Heart right ventricle (tissue), 16 donors: ENCODE measurements around the gene GSG1. TPM values are rescaled to one million over a fixed set of nuclear protein-coding genes. Genes with fewer than 3 reads are reported as not detected.

Experiments used
- ATAC-seq, 8 donors: fragments of 200-7000 bp; cut with Tn5 transposase; one replicate each; pipeline ENCODE4 v1.9.1; 2020; ENCODE audit warnings: mild to moderate bottlenecking in 8 of 8, moderate library complexity in 8 of 8, moderate number of reproducible peaks in 1 of 8
- DNase-seq, 2 donors: peaks; one replicate each; pipeline ENCODE4 v3.0.0-alpha.2; 2020
- H3K27ac ChIP-seq, 10 donors: fragments of 200-600 bp; sonication (generic) in 2 of 10; one replicate each; pipeline versions ENCODE4 v1.5.0 to v1.8.0; 2020 to 2022; ENCODE audit warnings: mild to moderate bottlenecking in 3 of 10
- H3K27me3 ChIP-seq, 7 donors: fragments of 200-600 bp; one replicate each; pipeline ENCODE4 v1.8.0; 2021 to 2022; ENCODE audit warnings: mild to moderate bottlenecking in 2 of 7
- H3K36me3 ChIP-seq, 9 donors: fragments of 200-600 bp; sonication (generic) in 1 of 9; one replicate each; pipeline versions ENCODE4 v1.5.0 to v1.8.0; 2020 to 2022; ENCODE audit warnings: mild to moderate bottlenecking in 2 of 9
- H3K4me1 ChIP-seq, 9 donors: fragments of 200-600 bp; sonication (generic) in 1 of 9; one replicate each; pipeline versions ENCODE4 v1.5.0 to v1.8.0; 2020 to 2022; ENCODE audit warnings: mild to moderate bottlenecking in 4 of 9
- H3K4me3 ChIP-seq, 10 donors: fragments of 200-600 bp; sonication (generic) in 2 of 10; one replicate each; pipeline versions ENCODE4 v1.5.0 to v1.8.0; 2020 to 2022; ENCODE audit warnings: mild to moderate bottlenecking in 7 of 10, moderate library complexity in 2 of 10
- H3K9me3 ChIP-seq, 11 donors: fragments of 200-600 bp in 10 of 11; sonication (generic) in 2 of 11; one replicate each; pipeline versions ENCODE4 v1.5.0 to v1.8.0; 2013 to 2022; ENCODE audit warnings: mild to moderate bottlenecking in 2 of 11, control low read depth in 1 of 11, moderate library complexity in 1 of 11
- CTCF ChIP-seq, 9 donors: fragments of 200-600 bp; sonication (generic) in 2 of 9; IDR thresholded peaks; one replicate each; pipeline versions ENCODE4 v1.5.0 to v1.8.0; 2021 to 2022; ENCODE audit warnings: antibody characterized with exemption in 9 of 9, mild to moderate bottlenecking in 5 of 9, moderate library complexity in 1 of 9
- WGBS, 2 donors: extraction: QIAGEN DNeasy Blood & Tissue Kit; methylation state at CpG; one replicate each; pipeline ENCODE4 v1.1.7; 2013; ENCODE audit warnings: inconsistent platforms in 1 of 2; 5-methylcytosine and 5-hydroxymethylcytosine counted together
- intact Hi-C, 10 donors: fragments of 100-400 bp; cut with DNase I; formaldehyde crosslinking; loops; one replicate each; pipeline versions ENCODE4 v1.11.1 to v1.14.2; 2022
- polyA plus RNA-seq, 2 donors: library from polyadenylated mRNA; stranded (reverse); fragments of 200-250 nt; gene quantifications; one replicate each; pipeline ENCODE4 v1.2.3, GENCODE V29; 2013
- total RNA-seq, 10 donors: library from RNA; stranded (reverse); fragmentation: NEBNext Ultra II Directional in 3 of 10; extraction: Animal tissue kit (Norgen Biotek cat#: 25700) in 3 of 10; gene quantifications; one replicate each; pipeline versions ENCODE4 v1.2.1 to v1.2.4, GENCODE V29; 2021 to 2023
- donor health status: Arrhythmogenic right ventricular cardiomyopathy.
- donor health status: ischemic (EF 13 %, LVEDD 7.1; RV severe dilation, severe dysfunction).
- donor health status: healthy with polysubstance abuse.
- donor health status: DM: no; HTN: yes; CAD: no.
- donor health status: DM: no; HTN: no; CAD: no.
- donor health status: ischemic (EF 25% LVEDD 6.9; RV normal size, moderate dysfunction).
- donor health status: ischemic (EF 25% LVEDD 5.7; RV mildly dilated, moderate dysfunction).
- donor health status: healthy.
- donor health status: DM: yes; HTN: yes; CAD: no.
- donor health status: Ischemic cardiomyopathy.
- donor health status: ischemic (EF 35%, LVEDD 5.7; RV mildly dilated, moderate dysfunction).
- donor health status: nonischemic (EF 11% LVEDD 7.7; RV severe dilation, severe dysfunction).
- donor health status: DM: yes; HTN: yes; CAD: no.
- donor health status: PGD.
- donor health status: ischemic (EF 29% LVEDD 5.4; RV normal size, mild dysfunction).
- donor health status: nonischemic (EF 23%, LVEDD 6.1; RV moderate dilation, normal function).

Gene GSG1
- total and polyA plus RNA-seq, 12 donors: not detected

GRCh38 chr12:13104409-13104808 lies 942 bp upstream of the GSG1 start:
- H3K9me3 ChIP-seq: peaks cover 0 to 7% (median 0%) of the 10 kb centered on the region in 11 donors
- H3K27me3 ChIP-seq: no peaks in the 10 kb centered on the region
- no peak overlapping the region for H3K27ac ChIP-seq
- H3K4me1 ChIP-seq: peaks cover 8 to 40% (median 26%) of the 10 kb centered on the region in 9 donors
- TF ChIP-seq CTCF (IDR thresholded peaks at IDR 0.05): no peak
- no peak overlapping the region for H3K4me3 ChIP-seq
- ATAC-seq: no peak
- no peaks in the 10 kb centered on the region for H3K36me3 ChIP-seq
- intact Hi-C loops: loop anchor here in 5 of 10 donors (5.0 kb wide), 4 partner anchors 43 to 102 kb away; partner anchors contain the start of genes HEBP1 (in 2 of the 5) and EMP1 (in 1 of the 5)
- no peak for DNase-seq
- WGBS, 2 donors: 90 to 91% methylated on average over 3 of the region's 3 CpGs

GRCh38 chr12:13102461-13103195 lies 839 bp downstream of the GSG1 start:
- Histone ChIP-seq H3K4me3 (no peak overlapping the region), H3K4me1 (peaks cover 10 to 58% (median 38%) of the 10 kb centered on the region in 9 donors), H3K9me3 (no peaks in the 10 kb centered on the region), H3K27ac (peak overlapping the region; percentile 86 to 98 (median 96)), H3K27me3 (no peaks in the 10 kb centered on the region), H3K36me3 (no peaks in the 10 kb centered on the region)
- intact Hi-C loops: loop anchor here in 5 of 10 donors (5.0 kb wide), 4 partner anchors 45 to 100 kb away; partner anchors contain the start of genes HEBP1 (in 2 of the 5) and EMP1 (in 1 of the 5)
- ATAC-seq (no peak), DNase-seq (no peak)
- no peak for TF ChIP-seq CTCF (IDR thresholded peaks at IDR 0.05)
- WGBS, 2 donors: 66 to 71% methylated on average over 7 of the region's 7 CpGs

- Histone ChIP-seq H3K4me1 (peaks cover 10 to 65% (median 45%) of the 10 kb centered on the region in 9 donors), H3K36me3 (no peaks in the 10 kb centered on the region), H3K4me3 (peak overlapping the region in 9 of 10 donors; percentile 35 to 67 (median 61)), H3K27me3 (no peaks in the 10 kb centered on the region), H3K9me3 (no peaks in the 10 kb centered on the region), H3K27ac (peak overlapping the region; percentile 86 to 98 (median 96))
- no peak for TF ChIP-seq CTCF (IDR thresholded peaks at IDR 0.05)
- intact Hi-C loops: loop anchor here in 5 of 10 donors (2.0 to 5.0 kb wide), 7 partner anchors 45 to 105 kb away; partner anchors contain the start of genes HEBP1 (in 2 of the 5) and EMP1 (in 1 of the 5)
- no peak for ATAC-seq
- no peak for DNase-seq
- 62 to 66% methylated on average over 10 of the region's 10 CpGs for WGBS, 2 donors
Observed at GRCh38 chr12:13101821-13102375, 1.6 kb downstream of the GSG1 start.
